Renal cortical epithelial cell (primary cell): ENCODE results near the gene NME8. TPM values are rescaled to one million over a fixed set of nuclear protein-coding genes. Genes with fewer than 3 reads are reported as not detected.

Experiments used
- DNase-seq: peaks from one replicate; pipeline ENCODE4 v3.0.0-alpha.2; 2011; ENCODE audit warnings: low read depth
- total RNA-seq: library from RNA; depleted of rRNA; stranded (reverse); fragments of >200 nt; gene quantifications from 2 replicates; pipeline ENCODE4 v1.2.3, GENCODE V29; 2014

Gene NME8
- total RNA-seq, 1 donor from 2014 or later: not detected

- no peak for DNase-seq
These were observed 84.1 kb downstream of the NME8 start for GRCh38 chr7:37932543-37932942.

GRCh38 chr7:37933018-37933566 lies 84.7 kb downstream of the NME8 start:
- no peak for DNase-seq

- DNase-seq: peak; percentile 74
These were observed 94.7 kb downstream of the NME8 start for GRCh38 chr7:37942934-37943610.

DNA sequence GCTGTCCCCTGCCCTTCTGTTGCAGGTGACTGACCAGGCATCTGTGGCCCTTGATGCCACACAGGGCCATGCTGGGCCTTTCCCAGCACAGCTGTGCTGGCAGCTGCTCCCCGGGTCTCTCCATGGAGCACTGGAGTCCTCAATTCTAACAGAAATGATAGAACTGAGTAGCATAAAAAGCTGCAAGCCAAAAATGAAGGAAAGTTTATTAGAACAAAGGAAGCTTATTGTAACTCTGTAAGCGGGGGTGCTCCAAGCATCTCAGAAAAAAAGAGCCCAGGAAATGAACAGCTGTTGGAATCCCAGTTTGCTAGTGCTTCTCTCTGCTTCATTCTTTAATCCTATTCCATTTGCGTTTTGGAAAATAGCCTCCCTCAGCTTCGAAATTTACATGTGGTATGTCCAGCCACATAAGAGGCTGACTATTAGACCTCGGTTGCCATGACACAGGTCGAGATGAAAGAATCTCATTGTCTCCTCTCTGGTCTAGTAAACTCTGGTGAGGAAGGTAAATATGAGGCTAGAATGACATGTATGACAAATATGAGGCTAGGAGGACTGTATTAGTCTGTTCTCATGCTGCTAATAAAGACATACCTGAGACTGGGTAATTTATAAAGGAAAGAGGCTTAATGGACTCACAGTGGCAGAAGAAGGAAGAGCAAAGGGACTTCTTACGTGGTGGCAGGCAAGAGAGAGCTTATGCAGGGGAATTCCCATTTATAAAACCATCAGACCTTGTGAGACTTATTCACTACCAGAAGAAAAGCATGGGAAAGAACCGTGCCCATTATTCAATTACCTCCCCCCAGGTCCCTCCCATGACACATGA lies 95.7 kb downstream of the NME8 start:
- peak; percentile 62 for DNase-seq

DNA sequence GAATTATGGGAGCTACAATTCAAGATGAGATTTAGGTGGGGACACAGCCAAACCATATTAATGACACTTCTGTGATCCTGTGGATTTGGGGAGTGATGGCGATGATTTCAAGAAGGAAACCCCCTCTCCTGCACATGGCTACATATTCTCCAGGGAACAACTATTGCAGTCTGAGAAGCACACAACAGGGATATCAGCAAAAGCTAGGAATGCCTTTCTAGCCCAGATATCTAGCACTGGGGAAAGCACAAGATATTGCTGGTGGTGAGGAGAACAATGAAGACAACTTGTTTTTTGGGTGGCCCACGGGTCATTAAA lies 96.3 kb downstream of the NME8 start:
- no peak for DNase-seq

DNA sequence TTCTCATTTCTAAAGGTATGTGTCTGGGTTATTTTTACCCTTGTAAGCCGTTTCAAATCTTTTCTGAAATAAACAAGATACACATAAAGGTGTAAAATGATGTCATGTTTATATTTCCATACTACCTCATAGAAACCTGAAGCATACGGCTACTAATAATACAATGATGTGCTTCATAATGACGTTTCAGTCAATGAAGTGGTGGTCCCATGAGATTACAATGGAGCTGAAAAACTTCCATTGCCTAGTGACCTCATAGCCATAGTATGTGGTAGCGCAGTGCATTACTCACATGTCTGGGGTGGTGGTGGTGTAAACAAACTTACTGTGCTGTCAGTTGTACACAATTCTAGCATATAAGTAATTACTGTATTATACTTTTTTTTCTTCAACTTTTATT lies 96.9 kb downstream of the NME8 start:
- DNase-seq: no peak

DNA sequence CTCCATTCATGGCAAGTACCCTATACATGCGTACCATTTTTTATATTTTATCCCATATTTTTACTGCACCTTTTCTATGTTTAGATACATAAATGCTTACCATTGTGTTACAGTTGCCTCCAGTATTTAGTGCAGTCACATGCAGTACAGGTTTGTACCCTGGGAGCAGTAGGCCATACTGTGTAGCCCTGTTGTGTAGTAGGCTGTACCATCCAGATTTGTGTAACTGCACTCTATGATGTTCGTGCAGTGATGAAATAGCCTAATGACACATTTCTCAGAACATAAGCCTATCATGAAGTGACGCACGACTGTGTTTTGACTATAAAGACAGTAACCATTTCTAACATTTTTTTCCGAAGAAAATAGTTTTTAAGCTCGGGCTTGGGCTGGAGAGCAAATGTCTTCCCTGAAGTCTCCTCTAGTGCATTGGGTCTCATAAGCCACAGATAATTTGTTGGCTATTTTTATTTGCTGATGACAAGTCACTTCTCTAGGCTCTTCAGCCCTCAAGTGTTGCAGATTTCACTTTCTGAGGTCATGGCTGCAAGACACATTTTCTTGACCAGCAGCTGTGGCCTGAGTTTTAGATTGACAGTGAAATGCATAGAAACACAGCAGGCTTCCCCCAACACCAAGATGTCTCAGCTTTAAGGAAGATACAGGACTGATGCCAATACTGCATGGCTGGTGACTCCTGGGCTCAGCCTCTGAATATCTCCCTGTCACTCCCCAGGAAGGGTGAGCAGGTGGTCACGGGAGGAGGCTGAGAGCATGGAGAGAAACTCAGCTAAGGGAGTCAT lies 98.9 kb downstream of the NME8 start:
- no peak for DNase-seq

GRCh38 chr7:37947941-37948210 lies 99.5 kb downstream of the NME8 start:
- no peak for DNase-seq

Other genes starting within 250 kb of the NME8 start
- gene GPR141, start 164.8 kb upstream of the NME8 start, total RNA-seq: not detected in 2 replicates
- 1.0 and 2.4 TPM in 2 replicates for gene SFRP4, start 68.2 kb downstream of the NME8 start, total RNA-seq
- gene EPDR1, start 72.0 kb downstream of the NME8 start, total RNA-seq: 83.4 and 90.1 TPM in 2 replicates